Measurements from ENCODE around the gene TRIM28. TPM values are rescaled to one million over a fixed set of nuclear protein-coding genes. Genes with fewer than 3 reads are reported as not detected.

Gene TRIM28
- polyA plus RNA-seq, 3 donors = 16.2 to 234 (median 35.0) TPM

DNA sequence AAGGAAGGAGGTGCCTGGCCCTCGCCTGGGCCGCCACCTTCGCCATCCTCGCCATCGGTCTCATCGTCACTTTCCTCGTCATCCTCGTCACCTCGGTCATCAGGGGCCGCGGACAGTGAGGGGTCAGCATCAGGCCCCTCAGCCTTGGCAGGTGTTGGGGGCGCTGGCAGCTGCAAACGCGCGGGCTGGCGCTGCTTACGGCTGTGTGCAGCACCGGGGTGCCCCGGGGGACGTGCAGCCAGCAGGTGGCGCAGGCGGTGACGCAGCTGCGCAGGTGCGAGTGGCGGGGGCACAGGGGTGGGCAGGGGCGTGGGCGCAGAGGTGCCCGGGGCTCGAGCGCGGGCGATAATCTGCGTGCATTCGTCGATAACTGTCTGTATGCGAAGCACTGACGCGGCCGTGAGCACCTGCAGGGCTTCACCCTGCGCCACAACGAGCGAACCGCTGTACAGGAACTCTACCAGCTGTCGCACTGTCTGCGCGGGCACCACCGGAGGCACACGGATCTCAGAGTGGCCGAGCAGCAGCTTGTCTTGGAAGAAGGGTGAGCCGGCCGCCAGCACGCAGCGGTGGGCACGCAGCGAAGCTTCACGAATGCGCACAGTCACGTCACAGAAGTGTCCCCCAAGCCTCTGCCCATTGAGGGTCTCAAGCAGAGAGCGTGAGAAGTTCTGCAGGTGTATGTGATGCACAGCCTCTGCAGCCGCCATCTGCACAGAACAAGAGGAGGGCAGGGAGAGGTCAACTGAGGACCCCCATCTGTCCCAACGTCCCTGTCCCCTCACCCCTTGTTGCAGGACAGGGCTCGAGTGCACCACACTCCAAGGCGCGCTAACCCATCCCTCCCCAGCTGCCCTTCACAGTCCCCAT lies 26.7 kb upstream of the TRIM28 start:
- TF ChIP-seq, protein P1, sequence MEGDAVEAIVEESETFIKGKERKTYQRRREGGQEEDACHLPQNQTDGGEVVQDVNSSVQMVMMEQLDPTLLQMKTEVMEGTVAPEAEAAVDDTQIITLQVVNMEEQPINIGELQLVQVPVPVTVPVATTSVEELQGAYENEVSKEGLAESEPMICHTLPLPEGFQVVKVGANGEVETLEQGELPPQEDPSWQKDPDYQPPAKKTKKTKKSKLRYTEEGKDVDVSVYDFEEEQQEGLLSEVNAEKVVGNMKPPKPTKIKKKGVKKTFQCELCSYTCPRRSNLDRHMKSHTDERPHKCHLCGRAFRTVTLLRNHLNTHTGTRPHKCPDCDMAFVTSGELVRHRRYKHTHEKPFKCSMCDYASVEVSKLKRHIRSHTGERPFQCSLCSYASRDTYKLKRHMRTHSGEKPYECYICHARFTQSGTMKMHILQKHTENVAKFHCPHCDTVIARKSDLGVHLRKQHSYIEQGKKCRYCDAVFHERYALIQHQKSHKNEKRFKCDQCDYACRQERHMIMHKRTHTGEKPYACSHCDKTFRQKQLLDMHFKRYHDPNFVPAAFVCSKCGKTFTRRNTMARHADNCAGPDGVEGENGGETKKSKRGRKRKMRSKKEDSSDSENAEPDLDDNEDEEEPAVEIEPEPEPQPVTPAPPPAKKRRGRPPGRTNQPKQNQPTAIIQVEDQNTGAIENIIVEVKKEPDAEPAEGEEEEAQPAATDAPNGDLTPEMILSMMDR (IDR thresholded peaks at IDR 0.05) = no peak
- Histone ChIP-seq H3K36me3 (replicated peaks in 1 of 2; ENCODE audit: control insufficient read depth in 1 of 2, insufficient read depth in 2 of 2, low read length in 2 of 2) (peaks cover 17 to 20% of the 10 kb centered on the region in 2 donors), H3K27ac (ENCODE audit: low read depth in 1 of 2, low read length in 2 of 2) (no peak overlapping the region), H4K20me1 (ENCODE audit: insufficient read depth, low read length) (peaks cover 40% of the 10 kb centered on the region), H3K27me3 (ENCODE audit: control insufficient read depth in 2 of 2, insufficient read depth in 2 of 2, low read length in 2 of 2) (no peaks in the 10 kb centered on the region), H3K79me2 (ENCODE audit: insufficient read depth, low read length) (peaks cover 44% of the 10 kb centered on the region), H3K4me3 (replicated peaks in 1 of 3; ENCODE audit: low read depth in 2 of 3, low read length in 3 of 3) (no peak overlapping the region), H3K9ac (ENCODE audit: insufficient read depth, low read length, poor library complexity, severe bottlenecking) (no peak overlapping the region), H2AFZ (ENCODE audit: insufficient read depth, low read depth, low read length, poor library complexity, severe bottlenecking) (no peak overlapping the region), H3K4me2 (replicated peaks; ENCODE audit: extremely low read depth, low read length, poor library complexity, severe bottlenecking) (no peak overlapping the region), H3K9me3 (replicated peaks in 1 of 2; ENCODE audit: control insufficient read depth in 1 of 2, insufficient read depth in 1 of 2, low read length in 2 of 2) (no peaks in the 10 kb centered on the region), H3K4me1 (ENCODE audit: control insufficient read depth in 1 of 2, insufficient read depth in 2 of 2, low read length in 2 of 2) (peaks cover 38 to 42% of the 10 kb centered on the region in 2 donors)
- Mint-ChIP-seq H3K4me1 (peaks cover 44% of the 10 kb centered on the region), H3K27me3 (ENCODE audit: low read depth in 3 of 3) (peaks cover 0 to 3% (median 0%) of the 10 kb centered on the region in 3 donors), H3K9me3 (peaks cover 0 to 3% (median 0%) of the 10 kb centered on the region in 7 donors), H3K4me3 (no peak overlapping the region), H3K36me3 (peaks cover 19 to 26% of the 10 kb centered on the region in 2 donors), H3K27ac (peak overlapping the region in 1 of 7 donors; percentile 30)
- DNase-seq = no peak
- WGBS (ENCODE audit: insufficient coverage) = 97% methylated on average over 61 of the region's 65 CpGs
- intact Hi-C loops (cut with micrococcal nuclease) = no loop called here

DNA sequence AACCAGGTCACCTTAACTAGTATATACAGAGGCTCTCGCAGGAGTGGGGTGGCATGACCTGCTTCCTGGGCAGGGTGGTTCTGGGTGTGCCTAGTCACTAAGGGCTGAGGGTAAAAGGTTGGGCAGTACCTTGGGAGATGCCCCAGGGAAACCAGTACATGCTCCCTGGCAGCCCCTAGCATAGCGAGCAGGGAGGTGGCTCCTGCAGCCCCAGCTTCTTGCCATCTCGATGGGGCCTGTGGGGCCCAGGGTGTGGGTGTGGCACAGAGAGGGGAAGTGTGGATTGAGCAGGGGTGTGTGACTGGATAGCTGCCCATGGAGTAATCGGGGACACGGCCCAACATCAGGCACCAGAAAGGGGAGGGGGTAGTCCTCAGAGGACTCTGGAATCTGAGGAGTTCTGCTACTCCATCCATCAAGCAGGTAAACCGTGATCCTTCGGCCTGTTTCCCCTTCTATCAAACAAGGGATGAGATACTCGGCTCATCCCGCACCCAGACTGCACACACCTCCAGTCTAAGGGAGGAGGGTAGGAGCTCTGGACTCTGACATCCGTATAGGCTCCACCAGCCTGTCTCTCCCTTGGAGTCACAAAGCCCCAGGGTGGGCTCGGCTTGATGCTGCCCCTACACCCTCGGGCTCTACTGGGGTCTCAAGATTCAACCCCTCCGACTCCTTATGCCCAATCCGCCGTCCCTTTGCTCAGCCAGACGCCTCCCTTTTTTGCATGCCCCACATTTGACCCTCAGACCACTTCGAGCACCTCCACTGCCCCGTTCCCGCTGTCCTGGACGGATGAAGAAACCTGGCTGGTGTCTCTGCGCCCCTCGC lies 25.4 kb upstream of the TRIM28 start:
- Mint-ChIP-seq H3K4me3 (peak overlapping the region; percentile 92 to 93), H3K9me3 (peaks cover 0 to 3% (median 0%) of the 10 kb centered on the region in 7 donors), H3K27me3 (ENCODE audit: low read depth in 3 of 3) (peaks cover 0 to 1% (median 0%) of the 10 kb centered on the region in 3 donors), H3K36me3 (peaks cover 19 to 26% of the 10 kb centered on the region in 2 donors), H3K4me1 (peaks cover 44% of the 10 kb centered on the region), H3K27ac (peak overlapping the region; percentile 95 to 99 (median 98))
- H2AFZ ChIP-seq (ENCODE audit: insufficient read depth, low read depth, low read length, poor library complexity, severe bottlenecking) = peak overlapping the region; percentile 96
- H3K36me3 ChIP-seq (replicated peaks in 1 of 2; ENCODE audit: control insufficient read depth in 1 of 2, insufficient read depth in 2 of 2, low read length in 2 of 2) = peaks cover 17 to 20% of the 10 kb centered on the region in 2 donors
- H3K27me3 ChIP-seq (ENCODE audit: control insufficient read depth in 2 of 2, insufficient read depth in 2 of 2, low read length in 2 of 2) = no peaks in the 10 kb centered on the region
- DNase-seq = peak; percentile 22 to 52 (median 31)
- TF ChIP-seq, protein P1 (IDR thresholded peaks at IDR 0.05) = no peak
- H4K20me1 ChIP-seq (ENCODE audit: insufficient read depth, low read length) = peaks cover 40% of the 10 kb centered on the region
- H3K27ac ChIP-seq (ENCODE audit: low read depth in 1 of 2, low read length in 2 of 2) = peak overlapping the region; percentile 90 to 93
- no peaks in the 10 kb centered on the region for H3K9me3 ChIP-seq (replicated peaks in 1 of 2; ENCODE audit: control insufficient read depth in 1 of 2, insufficient read depth in 1 of 2, low read length in 2 of 2)
- H3K4me1 ChIP-seq (ENCODE audit: control insufficient read depth in 1 of 2, insufficient read depth in 2 of 2, low read length in 2 of 2) = peaks cover 38 to 41% of the 10 kb centered on the region in 2 donors
- peaks cover 44% of the 10 kb centered on the region for H3K79me2 ChIP-seq (ENCODE audit: insufficient read depth, low read length)
- WGBS (ENCODE audit: insufficient coverage) = 6% methylated on average over 16 of the region's 22 CpGs
- peak overlapping the region; percentile 96 for H3K4me2 ChIP-seq (replicated peaks; ENCODE audit: extremely low read depth, low read length, poor library complexity, severe bottlenecking)
- peak overlapping the region; percentile 94 for H3K9ac ChIP-seq (ENCODE audit: insufficient read depth, low read length, poor library complexity, severe bottlenecking)
- H3K4me3 ChIP-seq (replicated peaks in 1 of 3; ENCODE audit: low read depth in 2 of 3, low read length in 3 of 3) = peak overlapping the region; percentile 57 to 90 (median 86)
- intact Hi-C loops (cut with micrococcal nuclease) = loop anchor here in 1 of 2 donors (2.0 kb wide), 2 partner anchors 18 to 54 kb away; partner anchors contain the start of gene MZF1
